SU-DHL-6 (cell line): ENCODE measurements around the gene AGAP6.
"Not testable (repeated sequence)": the region's sequence is repeated elsewhere in the genome, so short reads cannot be mapped to it uniquely, and the experiment has no call there.

Experiments
- EZH2phosphoT487 ChIP-seq: fragments of 200-600 bp; sonication (generic), shearing (Covaris generic); conservative IDR thresholded peaks from 2 replicates; pipeline ENCODE4 v1.6.1; 2018; ENCODE audit warnings: mild to moderate bottlenecking, antibody characterized with exemption, low read length, moderate library complexity, mixed read lengths
- TF ChIP-seq, protein P1 (sequence below): fragments of 200-600 bp; sonication (generic); IDR thresholded peaks from one replicate; pipeline ENCODE4 v1.5.1; 2017; ENCODE audit warnings: antibody characterized with exemption, mild to moderate bottlenecking, low read length, moderate library complexity; ENCODE audit not compliant: insufficient read depth, poor library complexity, severe bottlenecking

DNA sequence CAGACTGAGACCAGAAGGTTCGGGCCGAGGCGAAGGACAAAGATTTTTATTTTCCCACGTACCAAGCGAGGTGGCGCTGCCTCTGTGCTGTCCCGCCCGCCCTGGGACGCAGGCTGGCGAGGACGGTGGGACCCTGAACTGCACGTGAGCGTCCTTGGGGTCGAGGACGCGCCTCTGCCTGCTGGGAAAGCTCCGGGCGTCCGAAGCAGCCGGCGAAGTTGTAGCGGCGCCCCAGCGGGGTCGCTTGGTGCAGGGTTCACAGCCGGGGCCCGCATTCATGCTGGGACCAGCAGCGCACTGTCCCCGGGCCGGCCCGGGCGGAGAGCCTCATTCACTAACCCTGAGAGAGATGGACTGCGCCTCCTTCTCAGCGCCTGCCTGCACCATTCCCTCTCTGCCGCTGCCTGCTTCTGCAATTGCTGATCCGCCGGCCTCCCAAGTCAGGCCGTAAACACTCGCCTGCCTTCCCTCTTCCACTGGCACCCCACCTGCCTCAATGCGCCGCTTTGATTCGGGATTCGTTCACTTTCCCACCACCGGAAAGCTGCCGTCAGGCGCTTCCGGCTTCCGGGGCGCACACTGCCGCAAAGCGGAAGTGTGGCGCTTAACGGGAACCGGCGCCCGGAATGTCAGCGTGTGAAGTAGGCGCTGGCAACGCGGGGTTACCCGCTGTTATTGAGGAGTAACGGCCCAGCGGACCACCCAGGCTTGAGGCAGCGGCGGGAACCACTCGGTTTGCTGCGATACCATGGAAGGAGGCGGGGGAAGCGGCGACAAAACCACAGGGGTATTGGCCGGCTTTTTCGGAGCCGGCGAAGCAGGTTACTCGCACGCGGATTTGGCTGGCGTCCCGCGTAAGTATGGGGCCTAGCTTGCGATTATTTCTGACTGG, 46.5 kb upstream of the AGAP6 start, which contains the start of the genes PARG and TIMM23B:
- TF ChIP-seq, protein P1, sequence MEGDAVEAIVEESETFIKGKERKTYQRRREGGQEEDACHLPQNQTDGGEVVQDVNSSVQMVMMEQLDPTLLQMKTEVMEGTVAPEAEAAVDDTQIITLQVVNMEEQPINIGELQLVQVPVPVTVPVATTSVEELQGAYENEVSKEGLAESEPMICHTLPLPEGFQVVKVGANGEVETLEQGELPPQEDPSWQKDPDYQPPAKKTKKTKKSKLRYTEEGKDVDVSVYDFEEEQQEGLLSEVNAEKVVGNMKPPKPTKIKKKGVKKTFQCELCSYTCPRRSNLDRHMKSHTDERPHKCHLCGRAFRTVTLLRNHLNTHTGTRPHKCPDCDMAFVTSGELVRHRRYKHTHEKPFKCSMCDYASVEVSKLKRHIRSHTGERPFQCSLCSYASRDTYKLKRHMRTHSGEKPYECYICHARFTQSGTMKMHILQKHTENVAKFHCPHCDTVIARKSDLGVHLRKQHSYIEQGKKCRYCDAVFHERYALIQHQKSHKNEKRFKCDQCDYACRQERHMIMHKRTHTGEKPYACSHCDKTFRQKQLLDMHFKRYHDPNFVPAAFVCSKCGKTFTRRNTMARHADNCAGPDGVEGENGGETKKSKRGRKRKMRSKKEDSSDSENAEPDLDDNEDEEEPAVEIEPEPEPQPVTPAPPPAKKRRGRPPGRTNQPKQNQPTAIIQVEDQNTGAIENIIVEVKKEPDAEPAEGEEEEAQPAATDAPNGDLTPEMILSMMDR, result not testable (repeated sequence)
- not testable (repeated sequence) for TF ChIP-seq EZH2phosphoT487
